Mesendoderm (in vitro differentiated cells): ENCODE results near the gene PROSER3.

Experiments
- DNase-seq: peaks from one replicate; pipeline ENCODE4 v3.0.0; 2013
- H2AK5ac ChIP-seq: 2 replicates; pipeline ENCODE4 v1.6.1; 2013; ENCODE audit warnings: low read length, inconsistent platforms
- H2BK120ac ChIP-seq: 2 replicates; pipeline ENCODE4 v1.6.1; 2013; ENCODE audit warnings: low read depth, mild to moderate bottlenecking, low read length, moderate library complexity, mixed read lengths
- H2BK15ac ChIP-seq: replicated peaks from 2 replicates; pipeline ENCODE4 v1.6.1; 2013; ENCODE audit warnings: low read depth, mild to moderate bottlenecking, moderate library complexity
- H2BK5ac ChIP-seq: 2 replicates; pipeline ENCODE4 v1.6.1; 2013; ENCODE audit warnings: low read length, inconsistent platforms
- H3K18ac ChIP-seq: 2 replicates; pipeline ENCODE4 v1.6.1; 2013; ENCODE audit warnings: mild to moderate bottlenecking, low read length, mixed read lengths
- H3K23ac ChIP-seq: one replicate; pipeline ENCODE4 v1.6.1; 2013; ENCODE audit warnings: low read length
- H3K27ac ChIP-seq: 2 replicates; pipeline ENCODE4 v1.5.1; 2013; ENCODE audit warnings: low read depth, mild to moderate bottlenecking, inconsistent platforms, low read length, moderate library complexity
- H3K27me3 ChIP-seq: 2 replicates; pipeline ENCODE4 v1.6.1; 2013; ENCODE audit warnings: low read length, control low read depth, mild to moderate bottlenecking, inconsistent platforms; ENCODE audit not compliant: insufficient read depth, poor library complexity
- H3K36me3 ChIP-seq: 2 replicates; pipeline ENCODE4 v1.6.1; 2013; ENCODE audit warnings: low read length, inconsistent platforms; ENCODE audit not compliant: control insufficient read depth, insufficient read depth
- H3K4ac ChIP-seq: one replicate; pipeline ENCODE4 v1.6.1; 2013; ENCODE audit warnings: low read depth, mild to moderate bottlenecking, low read length, moderate library complexity
- H3K4me1 ChIP-seq: 2 replicates; pipeline ENCODE4 v1.6.1; 2013; ENCODE audit warnings: low read depth, low read length, inconsistent platforms; ENCODE audit not compliant: control insufficient read depth
- H3K4me2 ChIP-seq: 2 replicates; pipeline ENCODE4 v1.6.1; 2013; ENCODE audit warnings: low read length
- H3K4me3 ChIP-seq: 2 replicates; pipeline ENCODE4 v1.5.1; 2013; ENCODE audit warnings: mild to moderate bottlenecking, low read length
- H3K56ac ChIP-seq: one replicate; pipeline ENCODE4 v1.6.1; 2013; ENCODE audit warnings: low read length
- H3K79me1 ChIP-seq: 2 replicates; pipeline ENCODE4 v1.6.1; 2013; ENCODE audit warnings: low read length, inconsistent platforms
- H3K79me2 ChIP-seq: 2 replicates; pipeline ENCODE4 v1.6.1; 2013; ENCODE audit warnings: mild to moderate bottlenecking, low read length; ENCODE audit not compliant: control insufficient read depth, insufficient read depth
- H3K9ac ChIP-seq: 2 replicates; pipeline ENCODE4 v1.6.1; 2013; ENCODE audit warnings: low read length, inconsistent platforms
- H4K5ac ChIP-seq: one replicate; pipeline ENCODE4 v1.6.1; 2013; ENCODE audit warnings: low read length
- H4K8ac ChIP-seq: one replicate; pipeline ENCODE4 v1.6.1; 2013; ENCODE audit warnings: low read depth, mild to moderate bottlenecking, control low read depth, low read length, moderate library complexity
- WGBS: extraction: QIAGEN DNeasy Blood & Tissue Kit; methylation state at CpG from one replicate; pipeline ENCODE4 v1.1.7; 2013; ENCODE audit warnings: low lambda C conversion rate, missing lambda C conversion rate; ENCODE audit not compliant: insufficient coverage; ENCODE audit errors: extremely low coverage; 5-methylcytosine and 5-hydroxymethylcytosine counted together

Gene PROSER3

GRCh38 chr19:35801828-35802227 lies 43.9 kb downstream of the PROSER3 start:
- WGBS, result no CpG with 5 or more reads among the region's 3 CpGs

DNA sequence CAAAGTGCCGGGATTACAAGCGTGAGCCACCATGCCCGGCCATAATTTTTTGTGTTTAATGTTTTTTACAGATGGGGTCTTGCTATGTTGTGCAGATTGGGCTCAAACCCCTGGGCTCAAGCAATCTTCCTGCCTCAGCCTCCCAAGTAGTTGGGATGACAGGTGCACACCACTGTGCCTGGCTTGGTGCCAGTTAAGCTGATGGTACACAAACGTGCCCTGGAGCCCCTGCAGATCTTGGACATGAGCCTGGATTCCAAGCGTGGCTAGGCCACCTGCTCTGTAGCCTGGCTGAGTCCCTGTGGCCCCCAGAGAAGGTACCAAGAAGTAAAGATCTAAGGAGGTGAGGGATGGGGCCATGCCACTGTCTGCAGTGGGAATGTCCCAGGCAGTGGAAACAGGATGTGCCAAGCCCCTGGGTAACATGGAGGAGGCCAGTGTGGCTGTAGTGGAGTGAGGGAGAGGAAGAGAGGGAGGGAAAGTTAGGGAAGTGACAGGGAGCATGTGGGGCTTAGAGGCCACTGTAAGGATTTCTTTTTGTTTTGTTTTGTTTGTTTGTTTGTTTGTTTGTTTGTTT lies 47.6 kb downstream of the PROSER3 start:
- H3K36me3 ChIP-seq, result no peaks in the 10 kb centered on the region
- H4K5ac ChIP-seq, result no peak overlapping the region
- no peak overlapping the region for H3K4ac ChIP-seq
- no peaks in the 10 kb centered on the region for H3K4me1 ChIP-seq
- no peak overlapping the region for H3K4me3 ChIP-seq
- H3K23ac ChIP-seq, result no peak overlapping the region
- H2BK120ac ChIP-seq, result no peak overlapping the region
- H3K27me3 ChIP-seq, result no peaks in the 10 kb centered on the region
- no peak overlapping the region for H4K8ac ChIP-seq
- DNase-seq, result no peak
- no peak overlapping the region for H3K27ac ChIP-seq
- H2AK5ac ChIP-seq, result no peak overlapping the region
- no peak overlapping the region for H2BK5ac ChIP-seq
- no peaks in the 10 kb centered on the region for H3K79me1 ChIP-seq
- WGBS, result no CpG with 5 or more reads among the region's 5 CpGs
- H3K18ac ChIP-seq, result no peak overlapping the region
- H3K9ac ChIP-seq, result no peak overlapping the region
- no peak overlapping the region for H3K4me2 ChIP-seq
- H3K79me2 ChIP-seq, result no peaks in the 10 kb centered on the region
- no peak overlapping the region for H3K56ac ChIP-seq
- no peak overlapping the region for H2BK15ac ChIP-seq

More at GRCh38 chr19:35801828-35802227, 43.9 kb downstream of the PROSER3 start:
- Histone ChIP-seq H2AK5ac (no peak overlapping the region), H3K79me1 (no peaks in the 10 kb centered on the region), H3K27ac (no peak overlapping the region), H3K4me2 (no peak overlapping the region), H3K4me1 (peaks cover 2% of the 10 kb centered on the region), H4K8ac (no peak overlapping the region), H3K23ac (no peak overlapping the region), H3K36me3 (no peaks in the 10 kb centered on the region), H3K79me2 (no peaks in the 10 kb centered on the region), H3K27me3 (peaks cover 2% of the 10 kb centered on the region), H2BK120ac (no peak overlapping the region), H3K18ac (no peak overlapping the region), H2BK5ac (no peak overlapping the region), H3K4ac (no peak overlapping the region), H3K9ac (no peak overlapping the region), H3K56ac (no peak overlapping the region), H3K4me3 (no peak overlapping the region), H2BK15ac (no peak overlapping the region), H4K5ac (no peak overlapping the region)
- no peak for DNase-seq

GRCh38 chr19:35806597-35806996 lies 48.6 kb downstream of the PROSER3 start:
- H3K4me2 ChIP-seq, result no peak overlapping the region
- no peak overlapping the region for H3K4ac ChIP-seq
- H3K27me3 ChIP-seq, result no peaks in the 10 kb centered on the region
- no peaks in the 10 kb centered on the region for H3K79me1 ChIP-seq
- H2BK120ac ChIP-seq, result no peak overlapping the region
- H3K56ac ChIP-seq, result no peak overlapping the region
- DNase-seq, result no peak
- WGBS, result no CpG with 5 or more reads among the region's 18 CpGs
- no peak overlapping the region for H4K8ac ChIP-seq
- H3K4me1 ChIP-seq, result no peaks in the 10 kb centered on the region
- no peaks in the 10 kb centered on the region for H3K36me3 ChIP-seq
- H2AK5ac ChIP-seq, result no peak overlapping the region
- H2BK15ac ChIP-seq, result no peak overlapping the region
- no peak overlapping the region for H3K23ac ChIP-seq
- H4K5ac ChIP-seq, result no peak overlapping the region
- H3K18ac ChIP-seq, result no peak overlapping the region
- no peak overlapping the region for H3K4me3 ChIP-seq
- H3K79me2 ChIP-seq, result no peaks in the 10 kb centered on the region
- no peak overlapping the region for H2BK5ac ChIP-seq
- no peak overlapping the region for H3K9ac ChIP-seq
- no peak overlapping the region for H3K27ac ChIP-seq

DNA sequence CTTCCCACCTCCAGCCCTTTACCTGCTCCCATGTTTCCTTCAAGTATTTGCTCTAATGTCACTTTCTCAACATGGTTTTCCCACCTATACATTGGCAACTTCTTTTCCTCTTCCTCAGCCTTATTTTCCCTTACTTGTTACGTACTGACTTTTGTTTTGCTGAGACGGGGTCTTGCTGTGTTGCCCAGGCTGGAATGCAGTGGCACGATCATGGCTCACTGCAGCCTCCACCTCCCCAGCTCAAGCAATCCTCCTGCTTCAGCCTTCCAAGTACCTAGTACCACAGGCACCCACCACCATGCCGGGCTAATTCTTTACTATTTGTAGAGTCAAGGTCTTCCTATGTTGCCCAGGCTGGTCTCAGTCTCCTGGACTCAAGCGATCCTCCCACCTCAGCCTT lies 49.7 kb downstream of the PROSER3 start:
- Histone ChIP-seq H3K79me1 (no peaks in the 10 kb centered on the region), H3K4me3 (no peak overlapping the region), H3K4ac (no peak overlapping the region), H3K27me3 (no peaks in the 10 kb centered on the region), H2AK5ac (no peak overlapping the region), H3K23ac (no peak overlapping the region), H3K4me1 (no peaks in the 10 kb centered on the region), H3K56ac (no peak overlapping the region), H3K18ac (no peak overlapping the region), H3K9ac (no peak overlapping the region), H4K5ac (no peak overlapping the region), H3K36me3 (no peaks in the 10 kb centered on the region), H3K79me2 (no peaks in the 10 kb centered on the region), H4K8ac (no peak overlapping the region), H2BK15ac (no peak overlapping the region), H3K4me2 (no peak overlapping the region), H2BK120ac (no peak overlapping the region), H2BK5ac (no peak overlapping the region), H3K27ac (no peak overlapping the region)
- no CpG with 5 or more reads among the region's 5 CpGs for WGBS
- DNase-seq, result no peak

GRCh38 chr19:35811317-35812219 lies 53.6 kb downstream of the PROSER3 start:
- H3K23ac ChIP-seq, result no peak overlapping the region
- no peak overlapping the region for H3K9ac ChIP-seq
- H3K36me3 ChIP-seq, result no peaks in the 10 kb centered on the region
- H3K27ac ChIP-seq, result no peak overlapping the region
- no peak overlapping the region for H3K56ac ChIP-seq
- H3K79me2 ChIP-seq, result no peaks in the 10 kb centered on the region
- no peak for DNase-seq
- no peak overlapping the region for H2BK15ac ChIP-seq
- H3K4me2 ChIP-seq, result no peak overlapping the region
- no peak overlapping the region for H3K18ac ChIP-seq
- H3K4me1 ChIP-seq, result no peaks in the 10 kb centered on the region
- H3K79me1 ChIP-seq, result no peaks in the 10 kb centered on the region
- no CpG with 5 or more reads among the region's 18 CpGs for WGBS
- H2AK5ac ChIP-seq, result no peak overlapping the region
- H2BK5ac ChIP-seq, result no peak overlapping the region
- no peak overlapping the region for H4K8ac ChIP-seq
- H4K5ac ChIP-seq, result no peak overlapping the region
- no peak overlapping the region for H3K4ac ChIP-seq
- H3K4me3 ChIP-seq, result no peak overlapping the region
- no peak overlapping the region for H2BK120ac ChIP-seq
- H3K27me3 ChIP-seq, result no peaks in the 10 kb centered on the region
